NCI-H2227 (cell line): ENCODE results near the gene KLHDC7B.
"Not testable (repeated sequence)": the region's sequence is repeated elsewhere in the genome, so short reads cannot be mapped to it uniquely, and the experiment has no call there.

Experiments
- DNase-seq: peaks from one replicate; lab custom pipeline; 2025; ENCODE audit not compliant: unreplicated experiment; lab: John Stamatoyannopoulos, UW

Gene KLHDC7B

GRCh38 chr22:50529416-50529896 lies 16.2 kb upstream of the KLHDC7B start:
- DNase-seq: no peak

DNA sequence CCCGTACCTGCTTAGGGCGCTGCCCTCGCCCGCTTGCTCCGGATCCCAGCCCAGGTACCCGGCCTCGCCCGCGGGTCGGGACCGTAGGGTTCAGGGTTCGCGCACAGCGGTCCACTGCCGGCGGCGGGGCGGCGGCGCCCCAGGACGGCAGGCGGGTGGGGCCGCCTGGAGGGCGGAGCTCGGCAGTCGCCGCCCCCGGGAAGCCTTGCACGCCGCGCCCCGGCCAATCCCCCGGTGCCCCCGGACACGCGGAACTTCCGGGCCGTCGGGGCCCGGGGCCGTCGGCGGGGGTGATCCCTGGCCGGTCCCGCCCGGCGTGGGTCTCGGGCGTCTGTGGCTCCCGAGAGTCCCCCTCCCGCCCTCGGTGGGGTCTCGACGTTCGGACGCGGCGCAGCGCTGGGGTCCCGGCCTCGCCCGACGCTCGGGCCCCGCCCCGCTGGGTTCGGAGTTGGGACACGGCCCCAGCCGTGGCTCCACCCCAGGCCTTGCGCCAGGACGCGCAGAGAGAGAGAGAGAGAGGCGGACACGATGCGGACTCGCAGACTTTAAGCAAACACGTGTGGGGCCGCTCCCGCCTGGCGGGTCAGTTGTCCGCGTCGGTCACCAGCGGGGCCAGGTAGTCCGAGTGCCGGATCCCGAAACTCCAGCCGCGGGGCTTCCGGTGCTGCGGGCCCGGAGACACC lies 15.7 kb upstream of the KLHDC7B start, which contains the start of gene TYMP:
TSS of gene TYMP (minus strand) at position 116 of the 683 bp plus-strand sequence. CDS start 303 bp downstream, outside the sequence.
- no peak for DNase-seq

GRCh38 chr22:50530580-50530876 lies 15.2 kb upstream of the KLHDC7B start:
- DNase-seq: no peak

DNA sequence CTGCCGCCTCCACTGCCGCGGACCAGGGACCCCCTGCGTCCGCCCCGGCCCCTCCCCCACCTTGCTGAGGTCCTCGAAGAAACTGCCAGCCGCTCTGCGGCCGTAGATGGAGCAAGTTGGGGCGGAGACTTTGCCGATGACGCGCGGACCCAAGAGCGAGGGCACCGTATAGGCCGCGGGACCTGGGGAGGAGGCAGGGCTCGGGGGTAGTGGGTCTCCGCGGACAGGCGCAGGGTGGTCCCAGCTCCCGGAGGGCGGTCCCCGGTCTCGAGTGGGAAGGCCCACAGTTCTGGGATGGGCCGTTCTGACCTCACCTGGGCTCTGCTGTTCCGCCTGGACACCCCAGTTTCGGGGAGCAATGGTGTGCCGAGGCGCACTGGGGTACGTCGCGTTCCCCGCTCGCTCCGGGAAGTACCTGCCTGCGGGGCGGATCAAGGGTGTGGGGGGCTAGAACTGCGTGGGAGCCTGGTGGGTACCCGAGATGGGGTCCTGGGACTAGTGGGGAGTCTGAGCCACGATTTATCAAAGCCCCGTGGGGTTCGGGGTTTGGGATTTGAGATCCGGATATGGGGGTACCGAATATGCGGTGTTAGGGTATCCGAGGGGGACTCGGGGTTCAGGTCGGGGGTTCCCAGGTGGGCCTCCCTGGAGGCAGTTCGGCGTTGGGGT lies 14.7 kb upstream of the KLHDC7B start:
- no peak for DNase-seq

- DNase-seq: peak; percentile 50
Observed at GRCh38 chr22:50531546-50531961, 14.1 kb upstream of the KLHDC7B start.

DNA sequence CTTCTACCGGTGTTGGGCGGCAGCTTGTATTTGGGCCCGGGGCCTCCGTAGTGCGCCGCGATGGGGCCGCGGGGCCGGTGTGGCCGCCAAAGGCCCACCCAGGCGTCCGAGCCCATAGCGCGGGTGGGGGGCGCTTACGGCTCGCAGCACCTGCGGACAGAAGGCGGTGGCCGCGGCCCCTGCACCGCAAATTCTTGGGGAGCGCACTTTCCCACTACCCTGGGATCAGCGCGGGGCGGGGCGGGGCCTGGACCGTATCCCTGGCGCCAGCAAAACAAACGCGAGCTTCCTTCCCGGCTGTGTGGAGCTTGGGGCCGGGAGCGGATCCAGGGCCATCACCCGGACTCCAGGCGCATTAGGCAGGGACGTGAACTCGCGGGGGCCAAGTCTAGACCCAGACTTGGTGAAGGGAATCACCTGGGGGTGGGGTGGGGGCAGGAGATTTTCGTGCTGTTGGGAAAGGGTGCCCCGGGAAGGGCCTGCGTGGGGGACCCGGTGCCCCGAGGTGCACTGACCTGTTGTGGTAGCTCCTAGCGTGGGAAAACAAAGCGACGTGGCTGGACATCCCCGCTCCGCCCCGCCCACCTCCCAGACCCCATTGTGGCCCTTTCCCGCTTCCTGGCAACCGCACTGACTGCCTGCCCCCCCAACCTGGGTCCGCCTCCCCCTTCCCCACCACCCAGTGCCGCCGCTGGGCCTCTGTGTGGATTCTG lies 13.6 kb upstream of the KLHDC7B start:
- peak; percentile 50 for DNase-seq

DNA sequence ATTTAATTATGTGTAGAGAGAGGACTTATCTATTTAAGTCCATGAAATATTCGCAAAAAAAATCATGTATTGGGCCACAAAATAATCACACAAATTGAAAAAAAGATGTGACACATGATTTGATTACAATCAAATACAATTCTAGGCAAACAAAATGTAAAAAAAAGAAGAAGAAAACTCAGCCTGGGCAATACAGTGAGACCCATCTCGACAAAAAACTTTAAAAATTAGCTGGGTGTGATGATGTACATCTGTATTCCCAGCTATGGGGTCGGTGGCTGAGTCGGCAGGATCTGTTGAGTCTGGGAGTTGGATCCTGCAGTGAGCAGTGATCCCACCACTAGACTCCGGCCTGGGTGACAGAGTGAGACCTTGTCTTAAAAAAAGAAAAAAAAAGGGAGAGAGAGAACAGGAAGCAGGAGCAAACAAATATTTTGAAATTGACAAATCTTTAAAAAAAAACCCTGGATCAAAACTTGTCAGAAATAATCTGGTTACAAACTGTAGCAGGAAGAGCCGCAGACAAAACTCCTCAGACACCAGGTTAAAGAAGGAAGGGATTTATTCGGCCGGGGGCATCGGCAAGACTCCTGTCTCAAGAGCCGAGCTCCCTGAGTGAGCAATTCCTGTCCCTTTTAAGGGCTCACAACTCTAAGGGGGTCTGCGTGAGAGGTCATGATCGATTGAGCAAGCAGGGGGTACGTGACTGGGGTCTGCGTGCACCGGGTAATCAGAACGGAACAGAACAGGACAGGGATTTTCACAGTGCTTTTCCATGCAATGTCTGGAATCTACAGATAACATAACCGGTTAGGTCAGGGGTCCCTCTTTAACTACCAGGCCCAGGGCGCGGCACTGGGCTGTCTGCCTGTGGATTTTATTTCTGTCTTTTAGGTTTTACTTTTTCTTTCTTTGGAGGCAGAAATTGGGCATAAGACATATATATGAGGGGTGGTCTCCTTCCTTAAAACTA lies 12.6 kb upstream of the KLHDC7B start:
- DNase-seq: no peak

DNA sequence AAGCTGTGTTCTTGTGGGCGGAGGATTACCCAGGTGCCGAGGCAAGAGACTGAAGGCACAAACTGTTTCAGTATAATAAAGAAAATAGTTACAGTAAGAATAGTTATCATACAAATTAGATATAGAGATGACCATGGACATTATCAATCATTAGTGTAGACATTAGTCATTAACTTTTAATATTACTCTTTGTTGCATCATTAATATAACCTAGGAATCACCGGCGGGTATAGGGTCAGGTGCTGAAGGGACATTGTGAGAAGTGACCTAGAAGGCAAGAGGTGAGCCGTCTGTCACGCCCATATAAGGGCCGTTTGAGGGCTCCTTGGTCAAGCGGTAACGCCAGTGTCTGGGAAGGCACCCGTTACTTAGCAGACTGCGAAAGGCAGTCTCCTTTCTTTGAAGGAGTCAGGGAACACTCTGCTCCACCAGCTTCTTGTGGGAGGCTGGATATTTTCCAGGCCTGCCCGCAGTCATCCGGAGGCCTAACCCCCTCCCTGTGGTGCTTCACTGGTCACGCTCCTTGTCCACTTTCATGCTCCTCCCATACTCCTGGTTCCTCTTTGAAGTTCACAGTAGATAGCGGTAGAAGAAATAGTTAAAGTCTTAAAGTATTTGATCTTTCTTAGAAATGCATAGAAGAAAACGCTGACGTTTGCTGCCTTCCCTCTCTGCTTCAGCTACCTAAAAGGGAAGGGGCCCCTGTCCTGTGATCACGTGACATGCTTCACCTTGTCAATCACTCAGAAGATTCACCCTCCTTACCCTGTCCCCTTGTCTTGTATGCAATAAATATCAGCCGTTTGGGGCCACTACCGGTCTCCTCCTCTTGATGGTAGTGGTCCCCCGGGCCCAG lies 11.6 kb upstream of the KLHDC7B start:
- not testable (repeated sequence) for DNase-seq

DNA sequence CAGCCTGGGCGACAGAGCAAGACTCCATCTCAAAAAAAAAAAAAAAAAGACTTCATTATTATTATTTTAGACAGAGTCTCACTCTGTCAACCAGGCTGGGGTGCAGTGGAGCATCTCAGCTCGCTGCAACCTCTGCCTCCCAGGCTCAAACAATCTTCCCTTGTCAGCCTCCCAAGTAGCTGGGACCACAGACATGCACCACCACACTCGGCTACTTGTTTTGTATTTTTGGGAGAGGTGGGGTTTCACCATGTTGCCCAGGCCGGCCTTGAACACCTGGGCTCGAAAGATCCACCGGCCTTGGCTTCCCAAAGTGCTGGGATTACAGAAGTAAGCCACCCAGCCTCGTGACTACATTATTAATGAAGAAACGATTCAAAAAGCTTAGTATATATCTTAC lies 10.6 kb upstream of the KLHDC7B start:
- no peak for DNase-seq

GRCh38 chr22:50536226-50536625 lies 9.5 kb upstream of the KLHDC7B start:
- no peak for DNase-seq

- no peak for DNase-seq
Observed at GRCh38 chr22:50537765-50538164, 7.9 kb upstream of the KLHDC7B start.

- no peak for DNase-seq
Observed at GRCh38 chr22:50540381-50540780, 5.3 kb upstream of the KLHDC7B start.

DNA sequence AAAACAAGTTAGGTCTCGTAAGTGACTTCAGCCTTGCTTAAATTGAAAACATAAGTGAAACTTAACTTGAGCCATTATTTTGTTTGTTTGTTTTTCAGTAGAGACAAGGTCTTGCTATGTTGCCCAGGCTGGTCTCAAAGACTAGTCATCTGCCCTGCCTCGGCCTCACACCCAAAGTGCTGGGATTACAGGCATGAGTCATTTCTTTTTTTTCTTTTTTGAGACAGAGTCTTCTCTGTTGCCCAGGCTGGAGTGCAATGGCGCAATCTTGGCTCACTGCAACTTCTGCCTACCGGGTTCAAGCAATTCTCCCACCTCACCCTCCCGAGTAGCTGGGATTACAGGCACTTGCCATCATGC lies 4.1 kb upstream of the KLHDC7B start:
- not testable (repeated sequence) for DNase-seq

DNA sequence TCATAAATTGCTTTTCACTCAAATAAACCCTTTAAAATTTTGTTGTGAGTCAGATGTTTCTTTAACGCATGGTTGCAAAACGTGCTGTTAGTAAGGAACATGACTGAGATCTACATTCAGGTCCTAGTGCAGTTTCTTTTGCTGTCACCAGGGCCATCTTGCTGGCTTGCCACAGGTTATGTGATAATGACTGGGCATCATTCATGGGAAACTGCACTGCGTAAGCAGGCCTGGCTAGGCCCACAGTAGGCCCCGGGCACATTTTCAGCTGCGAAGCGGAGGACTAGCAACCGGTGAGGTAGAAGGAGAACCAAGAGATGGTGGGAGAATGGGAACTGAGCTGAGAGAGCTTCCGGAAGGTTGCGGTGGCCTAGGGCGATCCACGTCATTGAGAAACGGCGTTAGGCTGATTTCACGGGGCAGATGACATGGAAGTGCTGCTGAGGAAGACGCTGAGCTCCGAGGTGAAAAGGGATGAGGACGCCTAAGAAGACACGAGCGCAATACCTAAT lies 3.2 kb upstream of the KLHDC7B start:
- no peak for DNase-seq

DNA sequence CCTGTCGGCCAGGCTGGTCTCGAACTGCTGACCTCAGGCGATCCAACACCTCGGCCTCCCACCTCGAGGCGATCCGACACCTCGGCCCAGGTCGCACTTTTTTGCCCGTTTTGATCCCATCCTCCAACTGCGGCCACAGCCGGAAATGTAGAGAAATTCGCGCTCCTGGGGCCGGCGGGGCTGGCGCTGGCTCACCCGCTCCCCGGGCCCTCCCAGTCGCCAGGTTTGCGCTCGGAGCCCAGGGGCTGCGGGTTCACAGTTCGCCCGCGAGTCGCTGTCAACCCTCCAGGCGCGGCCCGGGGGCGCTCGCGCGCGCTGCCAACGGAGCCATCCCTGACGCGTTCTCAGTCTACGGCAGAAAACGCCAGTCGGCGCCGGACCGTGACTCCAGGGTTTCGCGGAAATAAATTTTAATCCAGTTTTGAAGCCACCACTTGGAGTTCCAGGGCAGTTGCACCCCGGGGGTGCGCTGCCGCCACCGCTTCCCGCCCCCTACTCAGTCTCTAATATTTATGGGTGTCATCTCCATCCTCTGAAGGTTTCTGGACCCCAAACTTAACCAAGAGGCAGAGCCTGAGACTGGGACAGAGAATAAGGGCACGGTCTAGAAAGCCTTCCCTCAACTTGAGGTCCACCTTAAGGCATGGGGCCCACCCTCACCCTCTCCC lies 1.5 kb upstream of the KLHDC7B start:
- DNase-seq: peak; percentile 82

DNA sequence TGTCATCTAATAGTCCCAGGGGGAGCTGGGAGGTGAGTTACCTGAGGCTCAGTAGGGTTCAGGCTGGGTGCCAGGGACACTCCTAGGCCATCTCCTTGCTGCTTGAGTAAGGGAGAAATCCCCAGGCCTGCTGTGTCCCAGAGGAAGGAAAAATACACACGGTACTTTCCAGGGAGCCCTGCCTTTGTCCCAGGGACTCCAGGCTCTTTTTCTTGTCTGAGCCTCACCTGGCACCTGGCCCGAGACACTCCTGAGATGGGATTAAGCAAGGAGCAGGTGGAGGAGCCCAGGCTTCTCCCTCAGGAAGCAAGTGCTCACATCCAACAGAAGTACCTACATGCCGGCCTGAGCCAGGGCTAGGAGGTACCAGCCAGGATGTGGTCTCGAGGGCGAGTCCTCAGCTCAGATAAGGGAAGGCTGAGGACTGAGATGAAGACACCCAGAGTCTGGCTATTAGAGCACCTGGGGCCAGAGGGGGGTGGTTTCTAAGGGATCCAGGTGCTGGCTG lies 899 bp upstream of the KLHDC7B start:
- no peak for DNase-seq

DNA sequence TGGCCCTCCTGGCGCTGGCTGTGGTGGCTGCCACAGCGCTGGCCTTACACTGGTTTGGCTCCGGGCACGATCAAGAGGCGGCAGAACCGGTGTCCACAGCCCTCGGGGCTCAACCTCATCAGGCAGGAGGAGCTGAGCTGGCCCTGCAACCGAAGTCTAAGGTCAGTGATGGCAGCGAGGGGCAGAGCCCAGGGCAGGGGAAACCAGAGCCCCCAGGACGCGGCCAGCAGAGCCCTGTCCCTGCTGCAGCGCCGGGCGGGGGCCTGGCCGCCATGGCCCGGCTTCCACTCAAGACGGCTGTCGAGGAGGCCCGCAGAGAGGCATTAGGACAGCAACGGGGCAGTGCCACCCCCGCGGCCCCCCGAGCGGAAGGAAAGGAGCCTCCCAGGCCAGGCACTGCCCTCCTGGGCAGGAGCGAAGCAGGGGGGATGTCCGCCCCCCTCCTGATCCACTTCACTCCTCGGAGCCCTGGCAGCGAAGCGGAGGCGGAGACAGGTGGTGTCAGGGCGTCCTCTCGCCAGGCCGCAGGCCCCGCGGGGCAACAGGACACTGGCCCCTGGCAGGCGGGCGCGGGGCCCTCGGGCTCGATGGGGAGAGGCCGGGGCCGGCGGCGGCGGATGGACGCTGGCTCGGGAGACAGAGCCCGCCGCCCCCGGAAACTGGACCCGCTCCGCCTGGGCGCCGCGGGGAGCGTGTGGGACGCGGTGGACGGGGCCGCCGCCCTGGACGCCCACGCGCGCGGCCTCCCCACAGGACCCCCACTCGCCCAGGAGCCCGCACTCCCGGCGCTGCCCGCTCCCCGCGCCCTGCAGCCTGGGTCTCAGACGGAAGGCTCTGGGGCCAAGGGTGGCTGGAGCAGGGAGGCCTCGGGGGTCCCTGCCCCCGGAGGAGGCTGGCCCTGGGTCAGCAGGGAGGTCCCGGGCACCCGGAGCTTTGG lies 895 bp downstream of the KLHDC7B start:
- DNase-seq: no peak
